ENCODE data around the gene QRICH1. TPM values are rescaled to one million over a fixed set of nuclear protein-coding genes. Genes with fewer than 3 reads are reported as not detected.

Gene QRICH1
- total RNA-seq, 1 experiment from 2014 or later: 77.3 TPM

GRCh38 chr3:48982016-48982415 is 111.9 kb downstream of the QRICH1 start:
- no peak for DNase-seq
- Histone ChIP-seq H3K36me3 (peaks cover 7% of the 10 kb centered on the region), H3K27me3 (no peaks in the 10 kb centered on the region), H3K9me3 (no peaks in the 10 kb centered on the region), H3K4me3 (no peak overlapping the region)

GRCh38 chr3:48980295-48980694 is 113.6 kb downstream of the QRICH1 start:
- H3K36me3 ChIP-seq: peaks cover 7% of the 10 kb centered on the region
- DNase-seq: no peak
- no peaks in the 10 kb centered on the region for H3K9me3 ChIP-seq
- H3K4me3 ChIP-seq: no peak overlapping the region
- no peaks in the 10 kb centered on the region for H3K27me3 ChIP-seq

Other genes starting within 250 kb of the QRICH1 start
- 7.8 and 11.0 TPM in 2 replicates for gene PRKAR2A, start 246.2 kb downstream of the QRICH1 start, total RNA-seq (2014; rRNA removed; shearing (Covaris generic); ENCODE audit: low replicate concordance)
- 17.2 and 23.4 TPM in 2 replicates for gene SLC25A20, start 195.2 kb downstream of the QRICH1 start, total RNA-seq (2014; rRNA removed; shearing (Covaris generic); ENCODE audit: low replicate concordance)
- 76.4 and 113 TPM in 2 replicates for gene ARIH2, start 175.2 kb downstream of the QRICH1 start, total RNA-seq (2014; rRNA removed; shearing (Covaris generic); ENCODE audit: low replicate concordance)
- not detected in 2 replicates for gene P4HTM, start 103.8 kb downstream of the QRICH1 start, total RNA-seq (2014; rRNA removed; shearing (Covaris generic); ENCODE audit: low replicate concordance)
- 72.7 and 77.2 TPM in 2 replicates for gene WDR6, start 86.7 kb downstream of the QRICH1 start, total RNA-seq (2014; rRNA removed; shearing (Covaris generic); ENCODE audit: low replicate concordance)
- gene DALRD3, start 75.5 kb downstream of the QRICH1 start, total RNA-seq (2014; rRNA removed; shearing (Covaris generic); ENCODE audit: low replicate concordance): 15.9 and 18.6 TPM in 2 replicates
- 37.8 and 91.3 TPM in 2 replicates for gene NDUFAF3, start 72.0 kb downstream of the QRICH1 start, total RNA-seq (2014; rRNA removed; shearing (Covaris generic); ENCODE audit: low replicate concordance)
- gene IMPDH2, start 64.7 kb downstream of the QRICH1 start, total RNA-seq (2014; rRNA removed; shearing (Covaris generic); ENCODE audit: low replicate concordance): 304 and 356 TPM in 2 replicates
- 97.3 and 152 TPM in 2 replicates for gene QARS1, start 10.7 kb upstream of the QRICH1 start, total RNA-seq (2014; rRNA removed; shearing (Covaris generic); ENCODE audit: low replicate concordance)
- 31.5 and 120 TPM in 2 replicates for gene USP19, start 26.8 kb upstream of the QRICH1 start, total RNA-seq (2014; rRNA removed; shearing (Covaris generic); ENCODE audit: low replicate concordance)
- 32.7 and 99.4 TPM in 2 replicates for gene LAMB2, start 39.0 kb upstream of the QRICH1 start, total RNA-seq (2014; rRNA removed; shearing (Covaris generic); ENCODE audit: low replicate concordance)
- 36.4 and 39.6 TPM in 2 replicates for gene CCDC71, start 72.3 kb upstream of the QRICH1 start, total RNA-seq (2014; rRNA removed; shearing (Covaris generic); ENCODE audit: low replicate concordance)
- 7.6 and 8.8 TPM in 2 replicates for gene KLHDC8B, start 77.5 kb upstream of the QRICH1 start, total RNA-seq (2014; rRNA removed; shearing (Covaris generic); ENCODE audit: low replicate concordance)
- gene C3orf62, start 183.2 kb upstream of the QRICH1 start, total RNA-seq (2014; rRNA removed; shearing (Covaris generic); ENCODE audit: low replicate concordance): 1.4 and 2.7 TPM in 2 replicates
- 22.7 and 30.3 TPM in 2 replicates for gene USP4, start 246.0 kb upstream of the QRICH1 start, total RNA-seq (2014; rRNA removed; shearing (Covaris generic); ENCODE audit: low replicate concordance)